NCI-H2227 (cell line): Measurements from ENCODE around the gene PKIG.
A peak's percentile ranks its signal among the peaks of the same experiment; 100 is the strongest.
"Not testable (repeated sequence)": the region's sequence is repeated elsewhere in the genome, so short reads cannot be mapped to it uniquely, and the experiment has no call there.

Experiments used
- DNase-seq: peaks from one replicate; lab custom pipeline; 2025; ENCODE audit not compliant: unreplicated experiment; lab: John Stamatoyannopoulos, UW

The PKIG gene

DNA sequence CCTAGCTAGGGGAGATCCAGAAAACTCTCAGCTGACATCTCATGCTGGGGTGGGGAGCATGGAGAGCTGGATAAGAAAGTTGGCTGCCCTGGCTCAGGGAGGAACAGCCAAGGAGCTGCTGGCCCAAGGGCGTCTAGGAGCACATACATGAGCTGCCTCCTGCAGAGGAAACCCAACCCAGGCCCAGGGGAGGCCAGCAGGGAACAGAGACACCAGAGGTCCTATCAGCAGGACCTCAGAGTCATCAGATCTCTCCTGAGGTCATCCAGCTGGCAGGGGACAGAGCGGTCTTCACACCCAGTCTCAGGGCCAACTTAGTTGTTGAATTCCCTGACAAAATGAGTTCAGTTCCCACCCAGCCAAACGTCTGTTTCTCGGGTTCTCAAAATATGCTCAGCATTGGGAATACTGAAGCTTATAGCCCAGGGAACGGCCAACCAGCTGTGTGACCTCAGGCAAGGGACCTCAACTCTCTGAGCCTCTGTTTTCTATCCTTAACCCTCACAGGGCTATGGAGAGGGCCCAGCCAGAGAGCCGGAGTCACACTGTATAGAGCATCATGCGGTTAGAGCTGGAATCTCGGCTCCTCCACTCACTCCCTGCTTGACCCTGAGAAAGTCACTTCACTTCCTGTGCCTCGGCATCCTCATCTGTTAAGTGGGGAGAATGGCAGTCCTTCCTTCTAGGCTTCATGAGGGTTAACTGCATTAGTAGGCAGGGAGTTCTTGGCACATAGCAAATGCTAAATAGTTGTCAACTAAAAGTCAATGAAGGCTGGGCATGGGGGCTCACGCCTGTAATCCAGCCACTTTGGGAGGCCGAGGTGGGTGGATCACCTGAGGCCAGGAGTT, 55.4 kb downstream of the PKIG start:
- DNase-seq: no peak

DNA sequence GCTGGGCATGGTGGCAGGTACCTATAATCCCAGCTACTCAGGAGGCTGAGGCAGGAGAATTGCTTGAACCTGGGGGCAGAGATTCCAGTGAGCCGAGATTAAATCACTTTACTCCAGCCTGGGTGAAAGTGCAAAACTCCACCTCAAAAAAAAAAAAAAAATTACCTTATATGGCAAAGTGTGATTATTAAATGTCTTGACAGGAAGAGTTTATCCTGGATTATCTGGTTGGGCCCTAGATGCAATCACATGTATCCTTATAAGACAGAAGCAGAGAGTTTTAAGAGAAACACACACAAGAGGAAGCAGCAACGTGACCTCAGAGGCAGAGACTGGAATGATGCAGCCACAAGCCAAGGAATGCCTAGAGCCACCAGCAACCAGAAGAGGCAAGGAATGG, 58.1 kb downstream of the PKIG start:
- no peak for DNase-seq

DNA sequence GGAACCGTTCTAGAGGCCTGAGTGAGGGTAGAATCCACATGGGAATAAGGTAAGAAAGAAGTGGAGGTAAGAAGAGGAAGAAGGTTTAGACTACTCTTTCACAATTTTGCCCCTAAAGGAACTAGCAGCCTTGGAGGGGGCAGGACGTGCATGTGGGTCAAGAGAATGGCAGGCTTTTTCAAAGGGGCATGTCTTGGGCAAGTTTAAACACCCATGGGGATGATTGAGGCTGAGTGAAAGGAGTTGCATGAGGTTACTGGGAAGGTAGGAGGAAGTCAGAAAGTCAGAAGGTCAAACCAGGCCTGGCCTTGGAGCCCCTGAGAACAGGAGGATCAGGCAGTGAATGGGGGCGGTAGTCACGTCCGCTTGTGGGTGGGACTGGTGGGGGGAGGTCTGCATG, 58.9 kb downstream of the PKIG start:
- DNase-seq: no peak

DNA sequence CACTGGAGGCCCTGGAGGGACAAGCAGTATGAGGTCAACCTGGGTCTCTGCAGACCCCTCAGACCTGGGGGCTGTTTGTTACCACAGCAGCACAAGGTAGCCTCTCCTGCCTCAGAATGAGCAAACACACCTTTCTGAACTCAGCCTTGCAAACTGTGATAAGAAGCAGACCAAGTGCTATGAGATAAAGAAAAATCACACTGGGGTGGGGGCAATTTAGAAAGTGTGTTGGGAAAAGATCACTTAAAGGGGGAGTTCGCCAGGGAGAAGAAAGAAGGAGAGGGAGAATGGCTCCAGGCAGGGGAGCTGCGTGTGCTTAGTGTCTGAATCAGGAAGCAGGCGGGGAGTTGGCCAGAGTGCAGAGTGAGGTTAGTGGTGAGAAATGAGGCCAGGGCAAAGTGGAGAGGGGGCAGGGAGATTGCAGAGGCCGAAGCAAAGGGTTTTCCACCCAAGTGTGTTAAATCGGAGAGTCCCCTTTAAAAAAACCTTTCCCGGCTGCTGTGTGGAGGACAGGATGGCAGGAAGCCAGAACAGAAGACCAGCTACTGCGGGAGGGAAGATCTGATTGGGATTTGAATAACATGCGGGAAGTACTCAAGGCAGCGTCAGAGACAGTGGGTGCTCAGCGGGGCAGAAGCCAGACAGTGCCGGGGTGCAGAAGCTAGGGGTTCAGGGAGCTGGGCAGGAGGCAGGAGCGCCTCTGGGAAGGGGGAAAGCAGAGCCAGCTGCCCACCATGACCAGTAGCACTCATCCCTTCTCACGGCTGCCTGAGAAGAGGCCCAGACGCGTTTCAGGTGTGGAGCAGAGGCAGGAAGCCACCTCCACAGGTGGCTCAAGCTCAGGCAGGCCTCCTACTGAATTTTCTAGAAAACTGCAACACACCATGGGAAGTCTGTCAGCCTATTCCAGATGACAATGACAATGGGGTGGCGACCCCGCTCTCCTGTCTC, 60.1 kb downstream of the PKIG start:
- peak; percentile 41 for DNase-seq

DNA sequence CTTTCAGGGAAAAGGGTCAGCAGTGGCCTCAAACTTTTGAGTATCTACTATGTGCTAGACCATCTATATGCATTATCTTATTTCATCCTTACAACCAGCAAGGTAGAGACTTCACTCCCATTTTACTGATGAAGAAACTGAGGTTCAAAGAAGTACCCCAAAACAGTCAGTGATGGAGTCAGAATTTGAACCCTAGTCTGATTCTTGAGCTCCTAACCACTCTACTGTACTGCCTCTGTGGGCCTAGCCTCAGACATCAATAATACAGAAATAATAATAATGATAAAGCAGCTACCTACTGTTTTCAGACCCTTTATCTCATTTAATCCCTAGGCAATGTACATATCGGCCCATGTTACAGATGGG, 60.8 kb downstream of the PKIG start:
- no peak for DNase-seq

DNA sequence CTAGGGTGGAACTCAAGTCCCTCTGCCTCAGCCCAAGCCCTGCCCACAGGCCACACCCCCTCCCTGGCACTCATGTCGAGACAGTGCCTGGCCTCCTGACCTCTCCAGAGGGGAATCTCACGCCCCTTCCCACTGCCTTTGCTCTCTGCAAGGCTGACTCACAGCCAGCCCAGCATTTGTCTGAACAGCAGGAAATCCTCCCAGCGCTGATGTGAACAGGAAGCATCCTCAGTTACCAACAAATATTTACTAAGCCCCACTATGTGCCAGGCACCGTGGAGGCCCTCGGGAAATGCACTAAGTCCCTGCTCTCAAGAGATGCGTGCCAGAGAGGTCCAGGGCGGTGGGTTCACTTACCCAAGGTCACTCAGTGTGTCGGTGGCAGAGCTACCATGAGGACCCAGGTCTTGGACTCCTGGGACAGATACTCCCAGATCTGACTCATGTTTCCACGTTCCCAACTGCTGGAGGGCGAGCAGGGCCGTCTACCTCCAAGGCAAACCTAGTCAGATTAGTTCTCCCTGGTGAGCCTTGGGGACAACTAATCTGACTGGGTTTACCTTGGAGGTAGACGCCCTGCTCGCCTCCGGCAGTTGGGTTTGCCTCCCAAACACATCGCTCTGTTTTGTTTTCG, 61.3 kb downstream of the PKIG start:
- DNase-seq: peak; percentile 30

DNA sequence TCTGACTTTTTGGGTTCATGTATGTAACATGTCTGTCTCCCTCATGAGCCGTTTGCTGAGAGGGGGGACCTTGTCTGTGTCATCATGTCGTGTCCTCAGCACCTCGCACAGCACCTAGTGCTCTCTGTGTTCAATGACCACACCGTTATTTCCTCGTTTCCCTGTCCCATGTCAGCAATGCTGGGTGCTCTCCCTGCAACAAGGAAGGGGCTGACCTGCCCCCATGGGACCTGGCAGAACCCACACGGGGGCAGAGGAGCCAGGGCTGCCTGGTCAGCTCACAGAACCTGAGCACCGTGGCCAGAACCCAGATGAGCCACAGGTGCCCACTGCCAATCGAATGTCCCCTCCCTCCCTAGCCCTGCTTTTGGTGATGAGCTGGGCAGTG, 61.8 kb downstream of the PKIG start:
- no peak for DNase-seq

DNA sequence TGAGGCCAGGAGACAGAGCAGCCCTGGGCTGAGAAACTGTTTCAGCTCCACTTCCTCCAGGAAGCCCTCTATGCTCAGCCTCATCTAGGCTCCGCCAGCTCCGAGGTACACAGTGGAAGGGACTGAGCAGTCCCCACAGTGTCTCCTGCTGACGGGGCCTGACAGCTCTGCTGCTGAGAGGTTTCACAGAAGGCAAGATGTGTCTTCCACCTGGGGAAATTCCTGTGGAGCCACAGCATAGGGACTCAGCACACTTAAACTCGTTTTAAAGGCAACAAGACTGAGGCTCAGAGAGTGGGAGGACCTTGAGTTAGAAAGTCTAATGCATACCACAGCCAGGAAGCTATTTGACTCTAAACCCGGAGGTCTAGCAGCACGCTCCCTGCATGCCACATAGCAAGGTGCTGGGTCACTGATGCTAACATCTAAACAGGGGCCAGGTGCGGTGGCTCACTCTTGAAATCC, 62.3 kb downstream of the PKIG start:
- DNase-seq: no peak

DNA sequence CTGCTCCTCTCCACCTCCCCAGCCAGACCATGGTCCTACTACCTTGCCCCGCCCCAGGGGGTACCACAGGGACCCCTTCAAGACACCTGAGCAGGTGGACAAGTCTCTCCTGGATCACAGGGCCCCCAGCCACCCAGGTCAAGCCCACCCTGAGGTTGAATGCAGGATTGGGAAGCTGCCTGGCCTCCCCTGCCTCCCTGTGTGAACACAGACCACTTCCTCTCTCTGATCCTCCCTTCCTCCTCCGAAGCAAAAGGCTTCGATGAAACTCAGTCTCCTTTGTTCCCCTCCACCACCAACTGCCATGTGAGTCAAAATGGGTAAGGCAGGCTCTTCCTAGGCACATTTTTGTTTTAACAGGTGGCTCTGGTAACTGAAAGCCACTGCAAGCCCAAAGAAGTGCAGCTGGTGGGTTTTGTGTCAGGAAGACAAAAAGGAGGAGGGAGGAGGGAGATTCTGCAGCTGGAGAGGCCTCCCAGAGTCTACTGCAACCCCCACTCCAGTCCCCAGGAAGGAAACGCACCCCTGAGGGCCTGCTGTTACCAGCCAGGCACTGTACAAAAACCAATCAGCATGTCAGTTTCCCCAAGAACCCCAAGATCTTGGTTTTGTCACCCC, 63.8 kb downstream of the PKIG start:
- DNase-seq: no peak

DNA sequence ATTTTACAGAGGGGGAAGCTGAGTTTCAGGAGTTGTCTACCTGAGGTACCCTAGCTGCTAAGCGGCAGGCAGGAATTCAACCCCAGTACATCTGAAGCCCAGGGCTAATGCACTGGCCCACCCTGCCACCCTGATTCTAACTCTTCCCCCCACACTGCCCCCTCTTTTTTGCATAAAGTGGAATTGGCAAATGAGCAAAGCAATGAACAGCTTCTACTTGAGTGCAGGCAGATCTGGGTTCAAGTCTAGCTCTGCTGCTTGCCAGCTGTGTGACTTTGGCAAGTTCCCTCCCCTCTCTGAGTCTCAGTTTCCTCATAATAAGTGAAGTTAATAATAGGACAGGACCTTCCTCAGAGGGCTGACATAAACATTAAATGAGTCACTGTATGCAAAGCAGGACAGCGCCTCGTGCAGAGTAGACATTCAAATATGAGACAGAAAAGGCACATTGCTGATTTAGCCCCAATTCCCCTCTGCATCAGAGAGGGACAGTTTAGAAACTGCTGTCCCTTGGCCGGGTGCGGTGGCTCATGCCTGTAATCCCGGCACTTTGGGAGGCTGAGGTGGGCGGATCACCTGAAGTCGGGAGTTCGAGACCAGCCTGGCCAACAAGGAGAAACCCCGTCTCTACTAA, 64.4 kb downstream of the PKIG start:
- no peak for DNase-seq

DNA sequence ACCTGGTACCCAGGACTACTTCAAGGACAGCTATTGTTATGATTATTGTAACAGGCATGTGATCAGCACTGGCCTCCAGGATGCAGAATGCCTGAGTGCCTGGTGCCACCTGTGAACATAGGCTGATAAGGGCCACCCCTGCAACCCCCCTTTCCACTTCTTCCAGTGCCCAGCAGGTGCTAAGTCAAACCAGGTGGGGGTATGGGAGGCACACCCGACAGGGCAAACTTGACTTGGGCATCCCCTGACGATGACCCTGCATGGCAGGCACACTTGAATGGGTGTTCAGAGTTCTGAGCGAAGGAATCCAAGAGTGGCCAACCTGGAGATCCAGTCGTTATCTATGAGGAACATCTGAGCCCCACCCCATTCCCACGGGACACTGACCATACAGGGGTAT, 65.7 kb downstream of the PKIG start:
- no peak for DNase-seq

DNA sequence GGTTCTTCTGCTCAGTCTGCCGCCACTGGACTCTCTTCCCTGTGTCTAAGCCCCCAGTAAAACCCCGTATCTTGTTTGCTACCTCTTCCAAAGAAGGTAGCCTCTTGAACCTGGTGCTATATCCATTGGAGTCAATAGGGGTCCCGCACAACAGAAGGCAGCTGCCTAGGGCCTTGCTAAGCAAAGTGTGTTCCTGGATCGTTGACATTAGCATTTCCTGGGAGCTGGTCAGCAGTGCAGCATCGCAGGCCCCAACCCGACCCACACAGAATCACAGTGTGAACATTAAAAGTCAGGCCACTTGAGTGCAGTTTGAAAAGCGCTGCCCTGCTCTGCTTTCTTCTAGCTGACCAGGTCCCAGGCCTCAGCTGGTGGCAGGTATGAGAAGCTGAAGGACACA, 66.2 kb downstream of the PKIG start:
- DNase-seq: no peak

DNA sequence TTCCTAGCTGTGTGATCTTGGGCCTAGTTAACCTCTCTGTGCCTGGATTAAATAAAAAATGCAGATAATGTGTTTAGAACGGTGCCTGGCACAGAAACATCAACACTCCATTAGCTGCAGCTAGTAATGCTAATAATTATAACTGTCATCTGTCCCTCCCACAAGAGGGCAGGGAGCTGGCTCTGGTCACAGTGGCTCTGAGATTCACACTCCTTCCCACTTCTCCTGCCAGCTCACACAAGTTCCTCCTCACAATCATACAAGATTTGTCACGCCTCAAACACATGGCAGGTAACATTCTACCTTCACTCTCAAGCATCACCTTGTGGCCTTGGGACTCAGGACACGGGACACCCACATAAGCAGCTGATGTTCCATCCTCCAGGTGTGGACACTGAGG, 66.7 kb downstream of the PKIG start:
- no peak for DNase-seq

DNA sequence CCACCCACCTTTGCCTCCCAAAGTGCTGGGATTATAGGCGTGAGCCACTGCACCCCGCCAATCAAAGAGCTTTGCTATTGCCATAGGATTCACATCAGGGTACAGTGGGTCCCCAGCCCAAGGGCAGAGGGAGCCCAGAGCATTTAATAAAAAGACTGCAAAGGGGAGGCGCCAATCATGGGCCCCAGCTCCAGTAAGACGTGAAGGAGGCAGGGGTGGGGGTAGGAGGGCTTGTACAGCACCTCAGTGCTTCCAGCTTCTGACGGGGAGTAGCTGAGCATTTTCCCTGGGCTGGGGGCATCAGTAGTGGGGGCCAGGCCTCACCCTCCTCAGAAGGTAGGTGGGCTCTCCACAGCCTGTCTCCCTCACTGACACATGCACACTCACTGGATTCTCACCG, 67.6 kb downstream of the PKIG start:
- no peak for DNase-seq

DNA sequence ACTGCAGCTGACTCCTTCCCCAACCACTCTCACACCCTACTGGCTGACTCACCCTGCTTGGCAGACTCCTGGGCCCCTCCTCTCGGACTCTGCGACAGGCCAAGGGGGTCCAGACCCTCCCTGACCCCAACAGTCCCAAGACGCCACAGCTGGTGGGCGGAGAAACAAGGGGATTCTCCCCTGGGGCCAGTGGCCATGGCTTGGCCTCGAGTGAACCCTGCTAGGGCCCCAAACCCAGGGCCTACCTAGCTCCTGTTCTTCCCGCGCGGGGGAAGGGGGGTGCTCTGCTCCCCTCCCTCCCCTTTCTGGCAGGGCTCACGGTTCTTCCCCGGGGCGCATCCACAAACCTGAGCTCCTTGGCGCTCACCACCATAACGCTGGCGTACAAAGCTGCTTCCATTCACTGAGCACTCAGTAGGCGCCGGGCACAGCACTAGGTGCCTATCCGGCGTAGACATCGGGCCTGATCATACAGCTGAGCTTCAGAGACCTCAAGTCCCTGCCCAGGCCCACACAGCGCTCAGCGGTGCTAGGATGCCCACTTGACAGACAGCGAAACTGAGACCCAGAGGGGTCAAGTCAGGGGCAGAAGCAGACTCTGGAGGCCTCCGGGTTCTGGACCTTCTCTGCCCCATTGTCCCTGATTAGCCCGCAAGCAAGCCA, 68.5 kb downstream of the PKIG start:
- no peak for DNase-seq

DNA sequence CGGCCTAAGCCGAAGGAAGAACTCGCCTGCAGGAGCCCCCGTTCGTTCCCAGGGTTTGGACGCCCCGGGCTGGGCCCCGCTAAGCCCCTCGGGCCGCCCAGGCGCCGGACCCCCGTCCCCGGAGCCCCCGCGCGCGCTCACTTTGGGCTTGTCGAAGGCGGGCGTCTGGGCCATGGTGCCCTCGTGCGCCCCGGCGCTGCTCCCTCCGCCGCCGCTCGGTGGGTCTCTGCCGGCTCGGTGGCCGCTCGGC, 69.0 kb downstream of the PKIG start:
- no peak for DNase-seq

DNA sequence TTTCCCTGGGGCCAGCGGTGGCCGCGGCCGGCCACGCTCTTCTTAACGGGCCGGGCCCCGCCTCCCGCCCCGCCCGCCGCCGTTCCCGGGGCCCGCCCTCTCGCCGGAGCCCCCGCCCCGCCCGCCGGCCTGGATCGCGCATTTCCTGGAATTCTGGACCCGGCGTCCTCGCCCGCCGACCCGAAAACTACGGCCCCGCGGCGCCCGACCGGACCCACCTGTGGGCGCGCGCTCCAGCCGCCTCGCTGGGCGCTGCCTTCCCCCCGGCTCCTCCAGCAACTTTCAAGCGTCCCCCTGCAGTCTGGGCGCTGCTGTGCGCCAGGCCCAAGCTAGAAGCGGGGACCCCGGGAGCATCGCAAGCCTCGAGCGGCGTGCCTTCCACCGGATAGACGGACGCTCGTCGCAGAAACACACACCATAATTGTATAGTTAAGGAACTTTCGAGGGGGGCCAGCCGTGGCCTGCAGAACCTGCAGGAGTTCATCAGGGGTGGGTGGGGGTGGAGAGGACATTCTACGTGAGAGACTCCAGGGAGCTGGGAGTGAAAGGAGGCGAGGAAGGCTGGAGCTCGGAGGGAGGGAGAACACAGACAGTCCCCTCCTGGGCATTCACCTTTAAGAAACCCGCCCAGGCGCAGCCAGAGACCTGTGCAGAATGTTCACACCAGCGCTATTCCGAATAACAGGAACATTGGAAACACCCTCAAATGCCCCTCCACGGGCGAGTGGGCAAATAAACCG, 69.5 kb downstream of the PKIG start, which contains the start of gene ADA:
Gene ADA, minus strand, starts transcription at position 16 of the 740 bp plus-strand sequence. CDS start 92 bp downstream, outside the sequence.
- DNase-seq: peak; percentile 74

DNA sequence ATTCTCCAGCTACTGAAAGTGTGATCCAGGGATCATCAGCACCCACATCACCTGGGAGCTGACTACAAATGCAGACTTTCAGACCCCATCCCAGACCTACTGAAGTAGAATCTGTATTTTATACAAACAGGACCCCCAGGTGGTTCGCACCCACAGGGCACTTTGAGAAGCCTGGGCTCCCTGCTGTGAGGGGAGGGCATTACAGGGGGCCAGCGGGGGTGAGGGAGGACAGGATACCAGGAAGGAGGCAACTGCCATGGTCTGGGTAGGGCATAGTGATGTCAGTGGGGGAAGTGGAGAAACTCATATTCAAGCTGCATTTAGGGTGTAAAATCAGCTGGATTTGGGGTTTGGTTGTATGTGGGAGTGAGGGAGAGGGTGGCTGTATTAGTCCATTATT, 71.2 kb downstream of the PKIG start:
- no peak for DNase-seq

DNA sequence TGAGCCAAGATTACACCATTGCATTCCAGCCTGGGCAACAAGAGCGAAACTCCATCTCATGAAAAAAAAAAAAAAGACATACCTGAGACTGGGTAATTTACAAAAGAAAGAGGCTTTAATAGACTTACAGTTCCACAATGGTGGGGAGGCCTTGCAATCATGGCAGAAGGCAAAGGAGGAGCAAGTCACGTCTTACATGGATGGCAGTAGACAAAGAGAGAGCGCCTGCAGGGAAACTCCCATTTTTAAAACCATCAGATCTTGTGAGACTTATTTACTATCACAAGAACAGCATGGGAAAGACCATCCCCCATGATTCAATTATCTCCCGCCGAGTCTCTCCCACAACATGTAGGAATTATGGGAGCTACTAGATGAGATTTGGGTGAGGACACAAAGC, 71.8 kb downstream of the PKIG start:
- DNase-seq: not testable (repeated sequence)

DNA sequence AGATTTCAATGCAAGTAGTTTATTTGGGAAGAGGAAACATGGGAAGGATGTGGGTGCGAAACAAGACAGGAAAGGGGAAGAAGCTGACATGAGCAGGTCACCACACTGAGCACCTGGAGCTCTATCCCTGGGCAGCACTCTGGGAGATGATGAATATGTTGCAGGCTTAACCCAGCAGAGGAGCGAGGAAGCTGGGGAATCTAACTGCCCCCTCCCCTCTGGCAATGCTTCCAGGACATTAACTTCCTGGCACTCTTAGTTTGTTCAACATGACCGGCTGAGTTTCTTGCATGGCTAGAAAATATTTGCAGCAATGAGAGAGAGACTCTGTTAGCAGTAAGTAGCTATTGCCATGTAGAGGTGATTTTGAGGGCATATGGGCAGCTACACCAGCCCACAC, 74.1 kb downstream of the PKIG start:
- DNase-seq: no peak
